PFSK-1 (cell line): ENCODE results near the gene SRPK3.

Experiments
- POLR2AphosphoS5 ChIP-seq: IDR thresholded peaks from 2 replicates; pipeline ENCODE4 v1.6.1; 2012; ENCODE audit warnings: low read depth, mild to moderate bottlenecking, control low read depth, low read length, moderate library complexity
- TAF1 ChIP-seq: IDR thresholded peaks from 2 replicates; pipeline ENCODE4 v1.6.1; 2012; ENCODE audit warnings: low read length, control low read depth, borderline replicate concordance; ENCODE audit not compliant: insufficient read depth
- TF ChIP-seq, protein P1 (sequence below), 2 experiments: IDR thresholded peaks; 2 replicates each; pipeline versions ENCODE4 v1.6.1 to v1.8.0; 2011 to 2012; ENCODE audit warnings: low read depth in 2 of 2, low read length in 2 of 2, control low read depth in 1 of 2, inconsistent platforms in 1 of 2, mild to moderate bottlenecking in 1 of 2, moderate library complexity in 1 of 2; ENCODE audit not compliant: insufficient read depth in 1 of 2

The SRPK3 gene

GRCh38 chrX:153832728-153833127, 51.9 kb downstream of the SRPK3 start:
- TF ChIP-seq POLR2AphosphoS5 (no peak), TAF1 (no peak)
- TF ChIP-seq, protein P1, sequence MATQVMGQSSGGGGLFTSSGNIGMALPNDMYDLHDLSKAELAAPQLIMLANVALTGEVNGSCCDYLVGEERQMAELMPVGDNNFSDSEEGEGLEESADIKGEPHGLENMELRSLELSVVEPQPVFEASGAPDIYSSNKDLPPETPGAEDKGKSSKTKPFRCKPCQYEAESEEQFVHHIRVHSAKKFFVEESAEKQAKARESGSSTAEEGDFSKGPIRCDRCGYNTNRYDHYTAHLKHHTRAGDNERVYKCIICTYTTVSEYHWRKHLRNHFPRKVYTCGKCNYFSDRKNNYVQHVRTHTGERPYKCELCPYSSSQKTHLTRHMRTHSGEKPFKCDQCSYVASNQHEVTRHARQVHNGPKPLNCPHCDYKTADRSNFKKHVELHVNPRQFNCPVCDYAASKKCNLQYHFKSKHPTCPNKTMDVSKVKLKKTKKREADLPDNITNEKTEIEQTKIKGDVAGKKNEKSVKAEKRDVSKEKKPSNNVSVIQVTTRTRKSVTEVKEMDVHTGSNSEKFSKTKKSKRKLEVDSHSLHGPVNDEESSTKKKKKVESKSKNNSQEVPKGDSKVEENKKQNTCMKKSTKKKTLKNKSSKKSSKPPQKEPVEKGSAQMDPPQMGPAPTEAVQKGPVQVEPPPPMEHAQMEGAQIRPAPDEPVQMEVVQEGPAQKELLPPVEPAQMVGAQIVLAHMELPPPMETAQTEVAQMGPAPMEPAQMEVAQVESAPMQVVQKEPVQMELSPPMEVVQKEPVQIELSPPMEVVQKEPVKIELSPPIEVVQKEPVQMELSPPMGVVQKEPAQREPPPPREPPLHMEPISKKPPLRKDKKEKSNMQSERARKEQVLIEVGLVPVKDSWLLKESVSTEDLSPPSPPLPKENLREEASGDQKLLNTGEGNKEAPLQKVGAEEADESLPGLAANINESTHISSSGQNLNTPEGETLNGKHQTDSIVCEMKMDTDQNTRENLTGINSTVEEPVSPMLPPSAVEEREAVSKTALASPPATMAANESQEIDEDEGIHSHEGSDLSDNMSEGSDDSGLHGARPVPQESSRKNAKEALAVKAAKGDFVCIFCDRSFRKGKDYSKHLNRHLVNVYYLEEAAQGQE (IDR thresholded peaks at IDR 0.05; ENCODE audit: insufficient read depth in 1 of 2, low read depth in 2 of 2, low read length in 2 of 2) = peak; percentile 78 to 86
